ENCODE measurements around the gene TMEM235.

DNA sequence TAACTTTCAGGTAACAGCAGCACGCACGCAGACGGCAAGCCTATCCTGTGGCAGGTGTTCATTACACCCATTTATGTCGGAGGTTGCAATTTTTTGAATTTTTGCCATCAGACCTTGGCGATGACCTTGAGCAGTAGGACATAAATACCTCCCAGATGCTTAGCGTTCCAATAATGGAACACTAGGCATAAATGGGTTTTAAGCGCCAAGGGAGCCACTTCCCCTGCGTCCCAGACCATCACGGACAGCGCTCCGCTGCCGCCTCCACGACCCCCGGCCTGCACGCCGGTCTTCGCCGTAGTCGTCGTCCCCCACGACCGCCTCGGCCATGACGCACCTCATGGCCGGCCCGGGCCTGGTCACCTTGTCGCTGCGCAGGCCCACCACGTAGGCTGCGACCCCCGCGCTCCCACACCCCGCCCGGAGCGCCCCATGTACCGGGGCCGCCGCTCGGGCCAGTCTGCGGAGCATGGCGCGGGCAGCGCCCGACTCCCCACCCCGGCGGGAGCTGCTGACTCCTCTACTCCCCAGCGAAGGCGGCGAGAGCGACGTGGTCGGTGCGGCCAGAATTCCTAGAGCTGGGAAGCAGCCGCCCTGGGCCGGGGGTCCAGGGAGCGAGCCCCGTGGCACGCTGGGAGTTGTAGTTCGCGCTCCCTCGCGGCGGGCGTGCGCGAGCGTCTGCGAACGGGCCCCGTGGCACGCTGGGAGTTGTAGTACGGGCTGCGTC is 22.7 kb downstream of the TMEM235 start:
- TF ChIP-seq, protein P1, sequence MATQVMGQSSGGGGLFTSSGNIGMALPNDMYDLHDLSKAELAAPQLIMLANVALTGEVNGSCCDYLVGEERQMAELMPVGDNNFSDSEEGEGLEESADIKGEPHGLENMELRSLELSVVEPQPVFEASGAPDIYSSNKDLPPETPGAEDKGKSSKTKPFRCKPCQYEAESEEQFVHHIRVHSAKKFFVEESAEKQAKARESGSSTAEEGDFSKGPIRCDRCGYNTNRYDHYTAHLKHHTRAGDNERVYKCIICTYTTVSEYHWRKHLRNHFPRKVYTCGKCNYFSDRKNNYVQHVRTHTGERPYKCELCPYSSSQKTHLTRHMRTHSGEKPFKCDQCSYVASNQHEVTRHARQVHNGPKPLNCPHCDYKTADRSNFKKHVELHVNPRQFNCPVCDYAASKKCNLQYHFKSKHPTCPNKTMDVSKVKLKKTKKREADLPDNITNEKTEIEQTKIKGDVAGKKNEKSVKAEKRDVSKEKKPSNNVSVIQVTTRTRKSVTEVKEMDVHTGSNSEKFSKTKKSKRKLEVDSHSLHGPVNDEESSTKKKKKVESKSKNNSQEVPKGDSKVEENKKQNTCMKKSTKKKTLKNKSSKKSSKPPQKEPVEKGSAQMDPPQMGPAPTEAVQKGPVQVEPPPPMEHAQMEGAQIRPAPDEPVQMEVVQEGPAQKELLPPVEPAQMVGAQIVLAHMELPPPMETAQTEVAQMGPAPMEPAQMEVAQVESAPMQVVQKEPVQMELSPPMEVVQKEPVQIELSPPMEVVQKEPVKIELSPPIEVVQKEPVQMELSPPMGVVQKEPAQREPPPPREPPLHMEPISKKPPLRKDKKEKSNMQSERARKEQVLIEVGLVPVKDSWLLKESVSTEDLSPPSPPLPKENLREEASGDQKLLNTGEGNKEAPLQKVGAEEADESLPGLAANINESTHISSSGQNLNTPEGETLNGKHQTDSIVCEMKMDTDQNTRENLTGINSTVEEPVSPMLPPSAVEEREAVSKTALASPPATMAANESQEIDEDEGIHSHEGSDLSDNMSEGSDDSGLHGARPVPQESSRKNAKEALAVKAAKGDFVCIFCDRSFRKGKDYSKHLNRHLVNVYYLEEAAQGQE (IDR thresholded peaks at IDR 0.05; ENCODE audit: insufficient read depth in 1 of 2, low read depth in 2 of 2, low read length in 2 of 2) = no peak
- peak; percentile 79 for TF ChIP-seq POLR2AphosphoS5 (IDR thresholded peaks at IDR 0.05; ENCODE audit: low read depth, low read length)
- 0 out of 2 replicates have a peak, but pooled peaks have one; percentile 30 for TF ChIP-seq SIN3A (IDR thresholded peaks at IDR 0.05; ENCODE audit: borderline replicate concordance, insufficient read depth, low read length)
